Body of pancreas (tissue), 4 donors: Measurements from ENCODE around the gene KCNAB2. TPM values are rescaled to one million over a fixed set of nuclear protein-coding genes. Genes with fewer than 3 reads are reported as not detected.

Source experiments
- ATAC-seq: fragments of 150-250 bp; one replicate; pipeline ENCODE4 v1.9.1; 2016
- DNase-seq, 4 donors: peaks; one replicate each; pipeline ENCODE4 v3.0.0-alpha.2; 2019
- H3K27ac ChIP-seq, 4 donors: fragments of 200-600 bp; sonication (generic); 1 replicate in 3 of 4; 2 replicates in 1 of 4; pipeline versions ENCODE4 v1.5.1 to v1.6.1; 2016 to 2019; ENCODE audit warnings: mild to moderate bottlenecking in 1 of 4, mixed read lengths in 1 of 4, moderate library complexity in 1 of 4
- H3K27me3 ChIP-seq, 2 donors: fragments of 200-600 bp; sonication (generic); one replicate each; pipeline ENCODE4 v1.6.0; 2016; ENCODE audit warnings: mild to moderate bottlenecking in 1 of 2
- H3K36me3 ChIP-seq, 2 donors: fragments of 200-600 bp; sonication (generic); replicated peaks in 1 of 2; 2 replicates each; pipeline ENCODE4 v1.5.1; 2016; ENCODE audit warnings: low read depth in 2 of 2; ENCODE audit not compliant: insufficient read depth in 1 of 2
- H3K4me1 ChIP-seq: fragments of 200-600 bp; sonication (generic); one replicate; pipeline ENCODE4 v1.6.0; 2016
- H3K4me3 ChIP-seq, 2 donors: fragments of 200-600 bp; sonication (generic); 1 replicate in 1 of 2; 2 replicates in 1 of 2; pipeline ENCODE4 v1.5.1; 2016 to 2019
- H3K9me3 ChIP-seq, 3 donors: fragments of 200-600 bp; sonication (generic); 1 replicate in 2 of 3; 2 replicates in 1 of 3; pipeline ENCODE4 v1.5.1; 2016
- POLR2A ChIP-seq, 3 donors: fragments of 450-650 bp; IDR thresholded peaks; one replicate each; pipeline ENCODE4 v1.6.1; 2016; ENCODE audit warnings: antibody characterized with exemption in 3 of 3, mild to moderate bottlenecking in 2 of 3
- WGBS, 2 donors: methylation state at CpG; one replicate each; pipeline ENCODE4 v1.1.5; 2017; 5-methylcytosine and 5-hydroxymethylcytosine counted together
- intact Hi-C: fragments of 100-400 bp; cut with DNase I; formaldehyde crosslinking; loops from one replicate; pipeline ENCODE4 v1.15.1; 2023
- total RNA-seq, 2 donors: library from RNA; depleted of rRNA; stranded (reverse); fragments of >200 nt; gene quantifications; one replicate each; pipeline ENCODE4 v1.1.0, GENCODE V29; 2016
- TF ChIP-seq, protein P1 (sequence below), 7 experiments: fragments of 450-650 bp in 4 of 7; fragments of 200-600 bp in 3 of 7; sonication (generic) in 3 of 7; IDR thresholded peaks; one replicate each; pipeline ENCODE4 v1.5.1; 2016 to 2019; ENCODE audit warnings: antibody characterized with exemption in 7 of 7

Gene KCNAB2
- total RNA-seq, 2 donors from 2014 or later = 4.6 to 7.0 TPM

- ATAC-seq = no peak
- 47 to 53% methylated on average over 24 of the region's 25 CpGs for WGBS, 2 donors
Observed at GRCh38 chr1:6090996-6091822, 45.5 kb downstream of the KCNAB2 start.

DNA sequence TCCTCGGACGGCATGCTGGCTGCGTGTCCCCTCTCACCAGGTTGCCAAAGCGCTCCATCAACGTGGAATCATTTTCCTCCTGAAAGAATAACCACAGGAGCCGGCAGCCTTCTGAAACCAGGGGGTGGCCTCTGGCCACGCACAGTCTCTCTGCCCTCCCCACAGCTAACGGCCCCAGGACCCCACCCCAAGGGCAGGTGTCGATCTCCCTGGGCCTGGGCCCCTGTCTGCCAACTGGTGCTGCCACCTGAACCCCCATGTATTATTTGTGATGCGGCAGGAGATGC lies 46.1 kb downstream of the KCNAB2 start:
- 65 to 89% methylated on average over 6 to 10 of the region's 10 CpGs for WGBS, 2 donors
- intact Hi-C loops = no loop called here
- no peak overlapping the region for H3K4me3 ChIP-seq
- no peaks in the 10 kb centered on the region for H3K4me1 ChIP-seq
- H3K9me3 ChIP-seq = no peaks in the 10 kb centered on the region
- no peak overlapping the region for H3K27ac ChIP-seq
- ATAC-seq (no peak), DNase-seq (no peak)
- no peaks in the 10 kb centered on the region for H3K36me3 ChIP-seq
- no peaks in the 10 kb centered on the region for H3K27me3 ChIP-seq
- TF ChIP-seq, protein P1, sequence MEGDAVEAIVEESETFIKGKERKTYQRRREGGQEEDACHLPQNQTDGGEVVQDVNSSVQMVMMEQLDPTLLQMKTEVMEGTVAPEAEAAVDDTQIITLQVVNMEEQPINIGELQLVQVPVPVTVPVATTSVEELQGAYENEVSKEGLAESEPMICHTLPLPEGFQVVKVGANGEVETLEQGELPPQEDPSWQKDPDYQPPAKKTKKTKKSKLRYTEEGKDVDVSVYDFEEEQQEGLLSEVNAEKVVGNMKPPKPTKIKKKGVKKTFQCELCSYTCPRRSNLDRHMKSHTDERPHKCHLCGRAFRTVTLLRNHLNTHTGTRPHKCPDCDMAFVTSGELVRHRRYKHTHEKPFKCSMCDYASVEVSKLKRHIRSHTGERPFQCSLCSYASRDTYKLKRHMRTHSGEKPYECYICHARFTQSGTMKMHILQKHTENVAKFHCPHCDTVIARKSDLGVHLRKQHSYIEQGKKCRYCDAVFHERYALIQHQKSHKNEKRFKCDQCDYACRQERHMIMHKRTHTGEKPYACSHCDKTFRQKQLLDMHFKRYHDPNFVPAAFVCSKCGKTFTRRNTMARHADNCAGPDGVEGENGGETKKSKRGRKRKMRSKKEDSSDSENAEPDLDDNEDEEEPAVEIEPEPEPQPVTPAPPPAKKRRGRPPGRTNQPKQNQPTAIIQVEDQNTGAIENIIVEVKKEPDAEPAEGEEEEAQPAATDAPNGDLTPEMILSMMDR (IDR thresholded peaks at IDR 0.05) = no peak

More at GRCh38 chr1:6090996-6091822, 45.5 kb downstream of the KCNAB2 start:
- Histone ChIP-seq H3K9me3 (no peaks in the 10 kb centered on the region), H3K4me3 (no peak overlapping the region), H3K36me3 (no peaks in the 10 kb centered on the region), H3K27me3 (no peaks in the 10 kb centered on the region), H3K27ac (no peak overlapping the region), H3K4me1 (no peaks in the 10 kb centered on the region)
- DNase-seq = no peak
- intact Hi-C loops = no loop called here
- TF ChIP-seq, protein P1 (IDR thresholded peaks at IDR 0.05) = no peak
- no peak for TF ChIP-seq POLR2A (IDR thresholded peaks at IDR 0.05)

DNA sequence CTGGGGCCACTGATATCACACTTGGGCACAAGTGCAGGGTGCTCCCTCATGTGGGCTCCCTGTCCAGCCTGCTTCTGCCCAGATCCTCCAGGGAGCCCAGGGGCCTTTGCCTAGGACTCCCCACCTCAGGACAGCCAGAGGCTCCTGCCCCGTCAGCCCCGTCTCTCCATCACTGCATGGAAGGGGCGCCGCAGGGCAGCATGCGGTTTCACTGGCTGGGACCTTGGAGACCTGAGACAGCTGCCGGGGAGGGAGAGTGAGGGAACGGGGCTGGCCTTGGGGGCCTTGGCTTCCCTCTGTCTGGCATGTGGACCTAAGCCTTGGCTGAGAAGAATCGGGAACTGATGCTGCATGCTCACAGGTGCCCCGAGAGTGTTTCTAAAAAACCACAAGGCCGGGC lies 46.5 kb downstream of the KCNAB2 start:
- 46 to 63% methylated on average over 4 to 10 of the region's 10 CpGs for WGBS, 2 donors
- no peaks in the 10 kb centered on the region for H3K4me1 ChIP-seq
- ATAC-seq (no peak), DNase-seq (no peak)
- no peaks in the 10 kb centered on the region for H3K9me3 ChIP-seq
- TF ChIP-seq, protein P1 (IDR thresholded peaks at IDR 0.05) = no peak
- TF ChIP-seq POLR2A (IDR thresholded peaks at IDR 0.05) = no peak
- no peak overlapping the region for H3K4me3 ChIP-seq
- no peaks in the 10 kb centered on the region for H3K36me3 ChIP-seq
- no peak overlapping the region for H3K27ac ChIP-seq
- intact Hi-C loops = no loop called here
- no peaks in the 10 kb centered on the region for H3K27me3 ChIP-seq

- intact Hi-C loops = no loop called here
- Histone ChIP-seq H3K9me3 (no peaks in the 10 kb centered on the region), H3K36me3 (no peaks in the 10 kb centered on the region), H3K4me3 (no peak overlapping the region), H3K27ac (no peak overlapping the region), H3K4me1 (no peaks in the 10 kb centered on the region), H3K27me3 (no peaks in the 10 kb centered on the region)
- TF ChIP-seq POLR2A (IDR thresholded peaks at IDR 0.05) = no peak
- TF ChIP-seq, protein P1 (IDR thresholded peaks at IDR 0.05) = no peak
- 62 to 68% methylated on average over 10 of the region's 10 CpGs for WGBS, 2 donors
- ATAC-seq (no peak), DNase-seq (no peak)
Observed at GRCh38 chr1:6093071-6093470, 47.4 kb downstream of the KCNAB2 start.

DNA sequence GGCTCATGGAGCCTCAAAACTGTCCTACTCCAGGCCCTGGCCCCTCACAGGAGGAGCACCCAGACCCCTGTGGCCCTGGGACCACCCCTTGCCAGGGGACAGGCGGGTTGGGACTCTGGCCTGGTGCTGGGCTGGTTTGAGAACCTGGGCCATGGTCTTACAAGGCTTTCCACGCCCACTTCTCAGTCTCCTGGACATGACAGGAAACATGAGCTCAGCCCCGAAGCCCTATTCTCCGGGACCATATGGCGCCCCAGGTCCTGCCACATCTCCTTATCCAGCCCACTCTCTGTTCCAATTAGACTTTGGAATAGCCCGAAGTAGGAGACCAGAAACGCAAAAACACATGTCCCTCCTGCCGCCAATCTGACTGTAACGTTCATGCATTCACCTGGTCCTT lies 47.9 kb downstream of the KCNAB2 start:
- Histone ChIP-seq H3K4me3 (no peak overlapping the region), H3K27me3 (no peaks in the 10 kb centered on the region), H3K36me3 (no peaks in the 10 kb centered on the region), H3K27ac (no peak overlapping the region), H3K4me1 (no peaks in the 10 kb centered on the region), H3K9me3 (no peaks in the 10 kb centered on the region)
- TF ChIP-seq POLR2A (IDR thresholded peaks at IDR 0.05) = no peak
- TF ChIP-seq, protein P1 (IDR thresholded peaks at IDR 0.05) = no peak
- ATAC-seq (no peak), DNase-seq (no peak)
- WGBS, 2 donors = 74 to 76% methylated on average over 9 of the region's 9 CpGs
- intact Hi-C loops = no loop called here
